Measurements from ENCODE around the gene LPP.

GRCh38 chr3:188205992-188206416, 52.0 kb downstream of the LPP start:
- TF ChIP-seq REST (IDR thresholded peaks at IDR 0.05; ENCODE audit: insufficient replicate concordance, low read depth) (no peak), POLR2AphosphoS5 (IDR thresholded peaks at IDR 0.05; ENCODE audit: low read depth) (no peak), CTCF (IDR thresholded peaks at IDR 0.05; ENCODE audit: insufficient read depth, low read length) (no peak), GABPA (IDR thresholded peaks at IDR 0.05; ENCODE audit: low read depth) (no peak)
